Left lung (tissue), 10 donors: ENCODE data around the gene NR1D2. TPM values are rescaled to one million over a fixed set of nuclear protein-coding genes. Genes with fewer than 3 reads are reported as not detected.
"Not testable (repeated sequence)": the region's sequence is repeated elsewhere in the genome, so short reads cannot be mapped to it uniquely, and the experiment has no call there.

Experiments
- ATAC-seq: fragments of 200-7000 bp; cut with Tn5 transposase; one replicate; pipeline ENCODE4 v1.9.1; 2020; ENCODE audit warnings: moderate library complexity
- DNase-seq, 4 donors: peaks; one replicate each; pipeline ENCODE4 v3.0.0-alpha.2; 2013 to 2020
- H3K27ac ChIP-seq, 2 donors: fragments of 200-600 bp; sonication (generic) in 1 of 2; one replicate each; pipeline versions ENCODE4 v1.5.0 to v1.8.0; 2020 to 2021
- H3K27me3 ChIP-seq, 2 donors: fragments of 200-600 bp; sonication (generic) in 1 of 2; one replicate each; pipeline versions ENCODE4 v1.5.0 to v1.8.0; 2020 to 2021
- H3K36me3 ChIP-seq, 2 donors: fragments of 200-600 bp; sonication (generic) in 1 of 2; one replicate each; pipeline versions ENCODE4 v1.5.0 to v1.8.0; 2020 to 2021
- H3K4me1 ChIP-seq, 2 donors: fragments of 200-600 bp; one replicate each; pipeline ENCODE4 v1.8.0; 2021
- H3K4me3 ChIP-seq, 2 donors: fragments of 200-600 bp; sonication (generic) in 1 of 2; one replicate each; pipeline versions ENCODE4 v1.5.0 to v1.8.0; 2020 to 2021; ENCODE audit warnings: mild to moderate bottlenecking in 1 of 2
- H3K9me3 ChIP-seq, 2 donors: fragments of 200-600 bp; sonication (generic) in 1 of 2; one replicate each; pipeline versions ENCODE4 v1.5.0 to v1.8.0; 2020 to 2021
- intact Hi-C, 2 donors: fragments of 100-400 bp; cut with DNase I; formaldehyde crosslinking; loops; one replicate each; pipeline versions ENCODE4 v1.11.2 to v1.14.2; 2022
- polyA plus RNA-seq, 6 donors: library from polyadenylated mRNA; unstranded; fragments of 120-200 nt; gene quantifications; one replicate each; pipeline ENCODE4 v1.2.1, GENCODE V29; 2013; ENCODE audit not compliant: insufficient read length in 6 of 6
- total RNA-seq, 2 donors: library from RNA; stranded (reverse); fragmentation: NEBNext Ultra II Directional; extraction: Animal tissue kit (Norgen Biotek cat#: 25700); gene quantifications; one replicate each; pipeline ENCODE4 v1.2.1, GENCODE V29; 2021
- TF ChIP-seq, protein P1 (sequence below), 2 donors: fragments of 200-600 bp; sonication (generic) in 1 of 2; IDR thresholded peaks; one replicate each; pipeline versions ENCODE4 v1.5.0 to v1.8.0; 2021; ENCODE audit warnings: antibody characterized with exemption in 2 of 2
- donor health status: DM: no; HTN: yes; CAD: no.
- donor health status: DM: no; HTN: no; CAD: no.

NR1D2 gene
- total and polyA plus RNA-seq, 8 donors = 18.8 to 45.0 (median 39.2) TPM

DNA sequence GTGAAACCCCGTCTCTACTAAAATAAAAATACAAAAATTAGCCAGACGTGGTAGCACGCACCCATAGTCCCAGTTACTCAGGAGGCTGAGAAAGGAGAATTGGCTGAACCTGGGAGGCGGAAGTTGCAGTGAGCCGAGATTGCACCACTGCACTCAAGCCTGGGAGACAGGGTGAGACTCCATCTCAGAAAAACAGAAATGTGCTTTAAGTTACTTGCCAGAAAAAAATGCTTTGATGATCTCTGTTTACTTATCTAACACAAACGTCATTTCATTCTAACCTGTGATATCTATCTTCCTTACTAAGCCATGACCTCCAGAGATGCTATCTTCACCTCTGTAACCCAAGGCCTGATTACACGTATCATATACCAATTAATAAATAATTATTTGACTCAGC is 35.7 kb upstream of the NR1D2 start:
- Histone ChIP-seq H3K4me3 (no peak overlapping the region), H3K27me3 (no peaks in the 10 kb centered on the region), H3K9me3 (no peaks in the 10 kb centered on the region), H3K4me1 (peaks cover 0 to 1% of the 10 kb centered on the region in 2 donors), H3K27ac (no peak overlapping the region), H3K36me3 (peaks cover 0 to 27% of the 10 kb centered on the region in 2 donors)
- ATAC-seq (no peak), DNase-seq (no peak)
- intact Hi-C loops = no loop called here
- TF ChIP-seq, protein P1, sequence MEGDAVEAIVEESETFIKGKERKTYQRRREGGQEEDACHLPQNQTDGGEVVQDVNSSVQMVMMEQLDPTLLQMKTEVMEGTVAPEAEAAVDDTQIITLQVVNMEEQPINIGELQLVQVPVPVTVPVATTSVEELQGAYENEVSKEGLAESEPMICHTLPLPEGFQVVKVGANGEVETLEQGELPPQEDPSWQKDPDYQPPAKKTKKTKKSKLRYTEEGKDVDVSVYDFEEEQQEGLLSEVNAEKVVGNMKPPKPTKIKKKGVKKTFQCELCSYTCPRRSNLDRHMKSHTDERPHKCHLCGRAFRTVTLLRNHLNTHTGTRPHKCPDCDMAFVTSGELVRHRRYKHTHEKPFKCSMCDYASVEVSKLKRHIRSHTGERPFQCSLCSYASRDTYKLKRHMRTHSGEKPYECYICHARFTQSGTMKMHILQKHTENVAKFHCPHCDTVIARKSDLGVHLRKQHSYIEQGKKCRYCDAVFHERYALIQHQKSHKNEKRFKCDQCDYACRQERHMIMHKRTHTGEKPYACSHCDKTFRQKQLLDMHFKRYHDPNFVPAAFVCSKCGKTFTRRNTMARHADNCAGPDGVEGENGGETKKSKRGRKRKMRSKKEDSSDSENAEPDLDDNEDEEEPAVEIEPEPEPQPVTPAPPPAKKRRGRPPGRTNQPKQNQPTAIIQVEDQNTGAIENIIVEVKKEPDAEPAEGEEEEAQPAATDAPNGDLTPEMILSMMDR (IDR thresholded peaks at IDR 0.05) = no peak

- intact Hi-C loops = no loop called here
- Histone ChIP-seq H3K4me3 (no peak overlapping the region), H3K9me3 (no peaks in the 10 kb centered on the region), H3K27ac (no peak overlapping the region), H3K36me3 (peaks cover 0 to 27% of the 10 kb centered on the region in 2 donors), H3K27me3 (no peaks in the 10 kb centered on the region), H3K4me1 (peaks cover 4 to 17% of the 10 kb centered on the region in 2 donors)
- ATAC-seq = no peak
- TF ChIP-seq, protein P1 (IDR thresholded peaks at IDR 0.05) = no peak
- no peak for DNase-seq
Observed at GRCh38 chr3:23911397-23911796, 33.7 kb upstream of the NR1D2 start.

DNA sequence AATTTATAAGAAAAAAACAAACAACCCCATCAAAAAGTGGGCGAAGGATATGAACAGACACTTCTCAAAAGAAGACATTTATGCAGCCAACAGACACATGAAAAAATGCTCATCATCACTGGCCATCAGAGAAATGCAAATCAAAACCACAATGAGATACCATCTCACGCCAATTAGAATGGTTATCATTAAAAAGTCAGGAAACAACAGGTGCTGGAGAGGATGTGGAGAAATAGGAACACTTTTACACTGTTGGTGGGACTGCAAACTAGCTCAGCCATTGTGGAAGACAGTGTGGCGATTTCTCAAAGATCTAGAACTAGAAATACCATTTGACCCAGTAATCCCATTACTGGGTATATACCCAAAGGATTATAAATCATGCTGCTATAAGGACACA is 32.8 kb upstream of the NR1D2 start:
- H3K4me3 ChIP-seq, H3K27me3 ChIP-seq, ATAC-seq, intact Hi-C loops, H3K9me3 ChIP-seq, H3K27ac ChIP-seq, DNase-seq: not testable (repeated sequence)
- H3K4me1 ChIP-seq = peaks cover 4 to 17% of the 10 kb centered on the region in 2 donors
- H3K36me3 ChIP-seq = peaks cover 0 to 26% of the 10 kb centered on the region in 2 donors

- intact Hi-C loops = no loop called here
Observed at GRCh38 chr3:23913182-23913581, 31.9 kb upstream of the NR1D2 start.

GRCh38 chr3:23913873-23914743 is 31.0 kb upstream of the NR1D2 start:
- H3K4me1 ChIP-seq = peaks cover 14 to 30% of the 10 kb centered on the region in 2 donors
- intact Hi-C loops = no loop called here
- TF ChIP-seq, protein P1 (IDR thresholded peaks at IDR 0.05) = no peak
- ATAC-seq (no peak), DNase-seq (no peak)
- H3K27ac ChIP-seq = no peak overlapping the region
- no peaks in the 10 kb centered on the region for H3K27me3 ChIP-seq
- no peaks in the 10 kb centered on the region for H3K9me3 ChIP-seq
- peaks cover 0 to 31% of the 10 kb centered on the region in 2 donors for H3K36me3 ChIP-seq
- H3K4me3 ChIP-seq = no peak overlapping the region

More at GRCh38 chr3:23913182-23913581, 31.9 kb upstream of the NR1D2 start:
- no peak overlapping the region for H3K27ac ChIP-seq
- TF ChIP-seq, protein P1 (IDR thresholded peaks at IDR 0.05) = no peak
- no peak for DNase-seq
- H3K36me3 ChIP-seq = peaks cover 0 to 27% of the 10 kb centered on the region in 2 donors
- H3K4me1 ChIP-seq = peaks cover 6 to 21% of the 10 kb centered on the region in 2 donors
- ATAC-seq = no peak
- no peaks in the 10 kb centered on the region for H3K27me3 ChIP-seq
- H3K9me3 ChIP-seq = no peaks in the 10 kb centered on the region
- H3K4me3 ChIP-seq = no peak overlapping the region
